HG02981 (cell line): ENCODE data around the gene ALPI.

Source experiments
- ATAC-seq: cut with Tn5 transposase; IDR thresholded peaks from one replicate; pipeline ENCODE4 v1.9.1; 2021; ENCODE audit warnings: mild to moderate bottlenecking, moderate library complexity; ENCODE audit not compliant: unreplicated experiment

The ALPI gene

GRCh38 chr2:232458661-232459418 lies 2.9 kb downstream of the ALPI start:
- no peak for ATAC-seq

- ATAC-seq, result no peak
Measured at GRCh38 chr2:232459419-232460035, 3.6 kb downstream of the ALPI start.

GRCh38 chr2:232460171-232460570 lies 4.2 kb downstream of the ALPI start:
- ATAC-seq, result no peak

- no peak for ATAC-seq
Measured at GRCh38 chr2:232463701-232464543, 8.0 kb downstream of the ALPI start.

GRCh38 chr2:232464544-232464885 lies 8.6 kb downstream of the ALPI start:
- no peak for ATAC-seq

GRCh38 chr2:232465061-232465460 lies 9.1 kb downstream of the ALPI start:
- no peak for ATAC-seq

- ATAC-seq, result no peak
Measured at GRCh38 chr2:232466221-232466620, 10.3 kb downstream of the ALPI start.

GRCh38 chr2:232473467-232473890 lies 17.5 kb downstream of the ALPI start:
- ATAC-seq, result no peak

GRCh38 chr2:232476045-232476444 lies 20.1 kb downstream of the ALPI start:
- no peak for ATAC-seq

GRCh38 chr2:232476791-232477190 lies 20.8 kb downstream of the ALPI start:
- no peak for ATAC-seq

GRCh38 chr2:232477751-232478510 lies 22.0 kb downstream of the ALPI start:
- ATAC-seq, result no peak

DNA sequence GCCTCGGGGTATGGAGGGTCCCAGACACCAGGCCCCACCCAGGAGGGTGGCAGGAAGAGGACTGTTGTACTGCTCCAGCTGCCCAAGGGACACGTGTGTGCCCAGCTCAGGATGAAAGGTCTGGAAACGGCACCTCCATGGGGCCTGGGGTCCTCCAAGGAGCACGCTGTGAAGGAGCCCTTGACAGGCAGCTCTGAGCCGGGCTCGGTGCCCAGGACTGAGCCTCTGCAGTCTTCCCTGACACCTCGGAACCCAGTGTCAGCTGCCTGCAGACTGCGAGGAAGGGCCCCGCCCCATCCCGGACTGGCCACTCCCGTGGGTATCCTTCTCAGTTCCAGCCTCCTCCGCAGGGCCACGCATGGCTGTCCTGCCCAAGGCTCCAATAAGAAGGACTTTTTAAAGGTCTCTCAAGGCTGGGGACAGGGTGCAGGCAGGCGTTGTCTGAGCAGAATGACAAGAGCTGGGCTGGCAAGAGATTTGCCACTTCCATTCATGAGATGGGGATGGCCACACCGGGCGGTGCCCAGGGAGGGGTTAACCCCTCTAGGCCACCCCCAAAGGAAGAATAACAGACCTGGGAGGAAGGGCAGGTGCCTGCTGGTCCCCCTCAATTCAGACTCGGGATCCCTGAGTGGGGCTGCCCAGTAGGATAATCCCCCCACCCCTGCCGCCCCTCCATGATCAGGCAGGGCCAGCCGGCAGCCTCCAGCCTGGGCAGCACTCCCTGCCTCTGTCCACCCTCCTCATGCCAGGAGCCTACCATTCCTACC lies 22.8 kb downstream of the ALPI start:
- ATAC-seq, result no peak

DNA sequence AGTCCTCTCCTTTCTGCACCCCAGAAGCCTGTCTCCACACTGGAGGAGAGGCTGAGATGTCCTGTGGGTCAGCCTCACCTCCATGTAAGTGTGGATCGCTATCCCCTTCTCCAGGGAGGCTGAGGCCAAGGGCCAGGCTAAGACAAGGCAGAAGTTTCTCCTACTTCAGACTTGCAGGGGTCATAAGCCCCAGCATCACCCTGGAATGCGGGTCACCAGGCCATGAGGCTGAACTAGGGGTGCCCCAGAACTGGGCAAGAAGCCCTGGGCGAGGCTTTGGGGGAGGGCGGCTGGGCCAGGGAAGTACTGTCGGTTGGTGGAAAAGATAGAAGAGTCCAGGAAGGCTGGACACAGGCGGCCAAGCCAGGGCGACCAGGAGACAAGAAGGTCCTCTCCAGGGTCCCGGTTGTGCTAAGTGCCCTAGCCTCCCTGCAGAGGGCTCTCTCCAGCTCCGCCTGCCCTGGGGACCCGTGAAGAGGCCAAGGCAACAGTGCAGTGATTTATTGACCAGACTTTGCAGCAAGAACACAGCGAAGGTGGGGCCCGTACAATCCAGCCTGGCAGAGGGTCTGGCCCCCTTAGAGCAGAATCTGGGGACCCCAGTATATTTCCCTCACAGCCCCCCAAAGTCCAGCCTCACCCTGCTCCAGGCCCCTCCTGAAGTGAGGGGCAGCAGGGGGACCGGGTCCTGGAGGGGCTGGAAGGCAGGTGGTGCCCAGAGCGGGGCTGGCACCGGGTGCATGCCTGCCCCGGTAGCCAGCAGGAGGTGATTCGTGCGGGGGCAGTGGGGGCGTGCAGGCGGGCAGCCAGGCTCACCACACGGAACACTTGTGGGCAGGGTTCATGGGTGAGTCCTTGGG lies 23.6 kb downstream of the ALPI start:
- ATAC-seq, result no peak

DNA sequence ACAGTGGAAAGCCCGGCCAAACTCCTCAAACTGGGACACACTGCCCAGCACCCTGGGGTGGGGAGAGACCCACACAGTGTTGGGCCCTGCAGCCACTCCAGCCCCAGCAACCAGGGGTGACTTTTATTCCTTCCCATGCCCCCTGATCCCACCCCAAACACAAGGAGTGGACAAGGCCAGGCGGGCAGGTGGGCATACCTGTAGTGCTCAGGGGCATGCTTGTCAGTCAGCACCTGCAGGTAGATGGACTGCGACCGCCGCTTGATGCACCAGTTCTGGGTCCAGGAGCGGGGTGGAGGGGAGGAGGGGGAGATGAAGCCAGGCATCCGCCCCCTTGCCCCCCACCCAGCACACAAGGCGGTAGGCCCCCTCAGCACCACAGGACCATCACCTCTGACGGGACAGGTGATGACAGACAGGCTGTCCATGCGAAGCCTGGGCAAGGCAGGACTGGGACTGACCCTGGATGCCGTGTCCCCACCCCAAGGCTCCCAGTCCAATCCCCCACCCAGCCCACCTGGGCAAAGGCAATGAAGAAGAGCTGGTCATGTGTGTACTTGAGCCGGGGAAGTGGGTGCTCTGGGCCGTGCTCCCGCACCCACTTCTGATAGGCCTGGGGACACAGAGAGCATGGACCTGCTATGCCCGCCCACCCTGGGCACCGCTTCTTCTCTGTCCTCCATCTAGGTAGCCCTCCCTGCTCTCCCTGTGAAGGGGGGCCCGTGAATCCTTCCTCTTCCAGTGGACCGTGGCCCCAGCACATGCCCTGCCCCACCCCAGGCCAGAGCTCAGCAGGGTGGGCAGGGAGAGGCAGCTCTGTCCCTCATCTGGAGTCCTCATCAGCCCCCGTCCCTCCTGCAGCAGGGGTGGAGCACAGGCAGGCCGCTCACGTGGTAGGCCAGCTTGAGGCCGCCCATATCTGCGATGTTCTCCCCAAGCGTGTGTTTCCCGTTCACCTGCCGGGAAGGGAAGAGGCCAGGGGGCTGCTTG lies 24.5 kb downstream of the ALPI start:
- no peak for ATAC-seq

GRCh38 chr2:232481322-232482140 lies 25.6 kb downstream of the ALPI start:
- no peak for ATAC-seq

DNA sequence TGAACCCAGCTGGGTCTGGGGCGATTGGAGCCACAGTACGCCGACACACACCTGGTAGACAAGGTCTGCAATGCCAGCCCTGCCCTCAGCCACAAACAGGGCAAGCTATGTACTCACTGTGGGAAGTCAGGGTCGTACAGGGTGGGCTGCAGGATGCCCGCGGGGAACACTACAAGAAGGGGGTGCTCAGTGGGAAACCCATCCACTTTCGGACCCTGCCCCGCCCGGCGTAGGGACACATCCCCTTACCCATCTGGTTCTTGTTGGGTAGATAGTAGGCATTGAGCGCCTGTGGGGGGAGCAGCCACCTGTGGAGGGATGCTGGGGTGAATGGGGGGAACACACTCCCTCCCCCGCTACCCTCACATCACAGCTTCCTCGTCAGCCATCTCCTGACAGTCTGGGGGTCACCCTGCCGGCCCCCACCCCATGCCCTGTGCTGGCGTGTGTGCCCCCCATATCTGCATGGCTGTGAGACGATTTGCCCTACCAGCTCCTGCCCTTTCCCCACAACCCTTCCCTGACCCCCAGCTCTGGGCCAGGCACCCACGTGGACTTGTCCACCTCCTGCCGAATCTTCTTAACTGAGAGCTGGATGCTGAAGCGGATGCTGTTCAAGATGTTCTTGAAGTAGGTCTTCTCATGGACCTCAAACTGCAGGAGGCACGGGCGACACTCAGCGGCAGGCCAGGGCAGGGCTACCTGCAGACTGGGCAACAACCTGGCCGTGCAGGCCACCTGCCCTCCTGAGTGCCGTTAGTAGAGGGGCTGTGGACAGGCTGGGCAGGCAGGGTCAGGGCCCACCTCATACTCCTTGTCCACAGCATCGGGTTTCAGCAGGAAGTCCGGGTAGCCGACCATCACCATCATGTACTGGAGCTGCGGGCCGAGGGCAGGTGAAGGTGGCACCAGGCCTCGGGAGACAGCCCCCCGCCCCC lies 26.6 kb downstream of the ALPI start:
- no peak for ATAC-seq
